Measurements from ENCODE around the gene PLA2R1.

DNA sequence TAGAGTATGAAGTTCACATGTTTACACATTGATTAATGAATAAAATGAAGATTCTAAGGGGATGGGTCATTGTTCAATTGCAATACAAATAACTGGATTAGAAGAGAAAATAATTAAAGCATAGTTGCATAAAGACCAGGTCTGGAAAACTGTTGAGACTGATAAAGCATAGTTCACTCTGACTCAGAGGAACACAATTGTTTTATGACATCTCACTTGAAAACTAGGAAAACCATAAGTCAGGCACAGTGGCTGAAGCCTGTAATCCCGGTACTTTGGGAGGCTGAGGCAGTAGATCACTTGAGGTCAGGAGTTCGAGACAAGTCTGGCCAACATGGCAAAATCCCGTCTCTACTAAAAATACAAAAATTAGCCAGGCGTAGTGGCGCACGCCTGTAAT lies 46.7 kb downstream of the PLA2R1 start:
- TF ChIP-seq, protein P1, sequence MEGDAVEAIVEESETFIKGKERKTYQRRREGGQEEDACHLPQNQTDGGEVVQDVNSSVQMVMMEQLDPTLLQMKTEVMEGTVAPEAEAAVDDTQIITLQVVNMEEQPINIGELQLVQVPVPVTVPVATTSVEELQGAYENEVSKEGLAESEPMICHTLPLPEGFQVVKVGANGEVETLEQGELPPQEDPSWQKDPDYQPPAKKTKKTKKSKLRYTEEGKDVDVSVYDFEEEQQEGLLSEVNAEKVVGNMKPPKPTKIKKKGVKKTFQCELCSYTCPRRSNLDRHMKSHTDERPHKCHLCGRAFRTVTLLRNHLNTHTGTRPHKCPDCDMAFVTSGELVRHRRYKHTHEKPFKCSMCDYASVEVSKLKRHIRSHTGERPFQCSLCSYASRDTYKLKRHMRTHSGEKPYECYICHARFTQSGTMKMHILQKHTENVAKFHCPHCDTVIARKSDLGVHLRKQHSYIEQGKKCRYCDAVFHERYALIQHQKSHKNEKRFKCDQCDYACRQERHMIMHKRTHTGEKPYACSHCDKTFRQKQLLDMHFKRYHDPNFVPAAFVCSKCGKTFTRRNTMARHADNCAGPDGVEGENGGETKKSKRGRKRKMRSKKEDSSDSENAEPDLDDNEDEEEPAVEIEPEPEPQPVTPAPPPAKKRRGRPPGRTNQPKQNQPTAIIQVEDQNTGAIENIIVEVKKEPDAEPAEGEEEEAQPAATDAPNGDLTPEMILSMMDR (IDR thresholded peaks at IDR 0.05) = no peak
- TF ChIP-seq POLR2A (IDR thresholded peaks at IDR 0.05) = no peak
- no peak for TF ChIP-seq POLR2AphosphoS5 (IDR thresholded peaks at IDR 0.05)

Measured in transverse colon (tissue), 4 donors.